Rectal smooth muscle tissue (tissue), 1 donor: ENCODE measurements around the gene STX8.
"Not testable (repeated sequence)": the region's sequence is repeated elsewhere in the genome, so short reads cannot be mapped to it uniquely, and the experiment has no call there.

Source experiments
- H3K27ac ChIP-seq: one replicate; pipeline ENCODE4 v1.7.0; 2013; ENCODE audit warnings: low read depth, low read length, inconsistent platforms
- H3K27me3 ChIP-seq: one replicate; pipeline ENCODE4 v1.7.0; 2013; ENCODE audit warnings: low read length; ENCODE audit not compliant: control insufficient read depth, insufficient read depth
- H3K36me3 ChIP-seq: one replicate; pipeline ENCODE4 v1.7.0; 2013; ENCODE audit warnings: low read length; ENCODE audit not compliant: control insufficient read depth, insufficient read depth
- H3K4me1 ChIP-seq: one replicate; pipeline ENCODE4 v1.7.0; 2013; ENCODE audit warnings: low read length; ENCODE audit not compliant: control insufficient read depth, insufficient read depth
- H3K4me3 ChIP-seq: one replicate; pipeline ENCODE4 v1.7.0; 2013; ENCODE audit warnings: low read length
- H3K9ac ChIP-seq: one replicate; pipeline ENCODE4 v1.7.0; 2013; ENCODE audit warnings: low read length

Gene STX8

DNA sequence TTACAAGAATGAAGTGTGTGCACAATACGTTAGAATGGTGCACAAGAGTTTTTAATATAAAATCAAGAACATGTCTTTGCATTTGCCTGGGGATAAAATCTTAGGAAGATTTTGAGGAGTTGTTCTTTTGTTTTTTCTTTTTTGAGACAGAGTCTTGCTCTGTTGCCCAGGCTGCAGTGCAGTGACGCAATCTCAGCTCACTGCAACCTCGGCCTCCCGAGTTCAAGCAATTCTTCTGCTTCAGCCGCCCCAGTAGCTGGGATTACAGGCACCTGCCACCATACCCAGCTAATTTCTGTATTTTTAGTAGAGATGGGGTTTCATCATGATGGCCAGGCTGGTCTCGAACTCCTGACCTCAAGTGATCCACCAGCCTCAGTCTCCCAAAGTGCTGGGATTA is 128.3 kb downstream of the STX8 start:
- not testable (repeated sequence) for H3K4me3 ChIP-seq, H3K27ac ChIP-seq, H3K9ac ChIP-seq

DNA sequence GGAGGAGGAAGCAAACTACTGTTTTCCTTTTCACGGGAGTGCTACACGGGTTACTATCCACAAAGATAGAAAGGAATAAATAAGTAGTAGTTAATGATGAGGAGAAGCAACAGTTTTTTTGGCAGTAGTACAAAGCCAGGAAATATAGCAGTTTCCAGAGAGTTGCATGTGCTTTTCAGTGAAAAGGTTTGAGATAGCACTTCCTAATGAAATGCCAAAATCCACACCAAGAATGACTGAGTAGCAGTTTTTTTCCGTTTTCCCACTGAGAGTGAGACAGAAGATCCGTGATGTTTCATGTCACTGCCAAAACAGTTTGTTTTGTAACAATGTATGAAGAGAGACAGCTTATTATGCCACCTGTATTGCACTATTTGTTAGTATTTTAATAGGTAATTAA is 129.1 kb downstream of the STX8 start:
- Histone ChIP-seq H3K4me3 (no peak overlapping the region), H3K36me3 (no peaks in the 10 kb centered on the region), H3K4me1 (no peaks in the 10 kb centered on the region)

More for the DNA sequence above, 128.3 kb downstream of the STX8 start:
- not testable (repeated sequence) for H3K4me1 ChIP-seq, H3K27me3 ChIP-seq, H3K36me3 ChIP-seq

DNA sequence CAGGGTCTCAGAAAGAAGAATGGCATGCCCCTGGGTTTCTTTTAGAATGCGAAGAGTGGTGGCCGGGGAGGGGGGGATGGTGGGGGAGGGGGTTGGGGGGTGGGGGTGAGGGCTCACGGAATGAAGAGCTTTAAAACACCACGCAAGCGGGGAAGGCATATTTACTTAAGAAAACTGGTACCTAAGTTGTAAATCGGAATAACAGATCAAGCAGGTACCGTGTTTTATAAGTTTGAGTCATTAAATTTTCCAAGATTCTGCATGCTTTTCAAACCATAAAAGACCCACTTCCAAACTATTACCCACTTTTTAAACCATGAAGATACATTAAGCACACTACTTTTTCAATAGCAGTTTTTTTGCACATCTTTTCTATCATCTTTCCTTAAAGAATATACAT is 130.2 kb downstream of the STX8 start:
- Histone ChIP-seq H3K27me3 (no peaks in the 10 kb centered on the region), H3K4me1 (no peaks in the 10 kb centered on the region), H3K36me3 (no peaks in the 10 kb centered on the region), H3K27ac (no peak overlapping the region), H3K4me3 (no peak overlapping the region), H3K9ac (no peak overlapping the region)

More for the DNA sequence above, 129.1 kb downstream of the STX8 start:
- Histone ChIP-seq H3K9ac (no peak overlapping the region), H3K27me3 (no peaks in the 10 kb centered on the region), H3K27ac (no peak overlapping the region)

DNA sequence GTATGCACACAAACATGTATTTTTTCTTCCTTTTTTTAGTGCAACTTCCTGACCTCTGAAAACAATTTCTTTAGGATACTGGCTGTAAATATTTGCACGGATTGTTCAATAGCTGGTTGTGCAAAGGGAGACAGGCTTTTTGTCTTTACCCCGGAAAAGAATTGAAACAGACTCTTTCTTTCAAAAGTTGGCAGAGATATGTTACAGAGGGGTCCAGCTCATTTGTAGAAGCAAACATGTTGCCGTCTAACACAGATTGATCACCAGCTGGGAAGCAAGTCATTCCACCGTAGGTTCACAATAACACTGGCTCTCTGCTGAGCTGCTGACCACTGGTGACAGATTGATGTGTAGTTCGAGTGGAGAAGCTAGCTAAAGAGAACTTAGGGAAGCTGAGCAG is 130.9 kb downstream of the STX8 start:
- H3K36me3 ChIP-seq, result no peaks in the 10 kb centered on the region
- no peak overlapping the region for H3K4me3 ChIP-seq
- no peak overlapping the region for H3K9ac ChIP-seq
- no peaks in the 10 kb centered on the region for H3K4me1 ChIP-seq
- no peak overlapping the region for H3K27ac ChIP-seq
- H3K27me3 ChIP-seq, result no peaks in the 10 kb centered on the region

DNA sequence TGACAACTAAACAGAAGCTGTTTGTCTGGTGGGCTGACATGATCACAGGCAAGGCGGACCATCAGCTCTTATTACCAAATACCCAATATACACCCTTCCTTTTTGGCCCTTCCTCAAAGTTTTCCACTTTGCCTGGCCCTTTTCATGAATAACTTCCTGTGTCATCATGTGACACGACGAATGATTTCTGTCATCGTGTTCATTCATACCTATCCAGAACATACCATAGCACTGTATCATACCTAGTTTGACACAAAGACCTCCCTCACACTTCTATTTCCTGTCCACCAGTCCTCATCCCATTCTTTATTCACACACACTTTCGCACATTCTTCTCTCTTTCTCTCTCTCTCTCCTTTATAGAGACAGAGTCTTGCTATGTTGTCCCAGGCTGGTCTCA is 131.8 kb downstream of the STX8 start:
- H3K27me3 ChIP-seq, result no peaks in the 10 kb centered on the region
- H3K9ac ChIP-seq, result no peak overlapping the region
- H3K4me1 ChIP-seq, result no peaks in the 10 kb centered on the region
- no peak overlapping the region for H3K27ac ChIP-seq
- no peak overlapping the region for H3K4me3 ChIP-seq
- no peaks in the 10 kb centered on the region for H3K36me3 ChIP-seq

DNA sequence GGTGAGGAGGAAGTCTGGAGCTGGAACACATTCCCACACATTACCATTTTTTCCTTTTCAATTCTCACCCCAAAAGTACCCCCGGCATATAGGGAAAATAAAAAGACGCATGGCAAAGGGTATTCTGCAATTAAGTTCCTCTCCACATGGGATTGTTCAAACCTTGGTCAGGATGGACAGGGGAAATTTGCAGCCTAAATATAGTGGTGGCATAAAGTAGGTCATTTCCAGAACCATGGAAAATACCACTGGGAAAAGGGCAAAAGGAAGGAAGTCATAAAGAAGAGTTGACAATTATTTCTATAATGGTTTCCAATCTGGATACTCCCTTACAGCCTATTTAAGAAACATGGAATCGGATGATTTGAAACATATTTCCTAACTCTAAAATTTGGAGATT is 135.8 kb downstream of the STX8 start:
- Histone ChIP-seq H3K27ac (no peak overlapping the region), H3K27me3 (no peaks in the 10 kb centered on the region), H3K4me3 (no peak overlapping the region), H3K36me3 (no peaks in the 10 kb centered on the region), H3K9ac (no peak overlapping the region), H3K4me1 (no peaks in the 10 kb centered on the region)

DNA sequence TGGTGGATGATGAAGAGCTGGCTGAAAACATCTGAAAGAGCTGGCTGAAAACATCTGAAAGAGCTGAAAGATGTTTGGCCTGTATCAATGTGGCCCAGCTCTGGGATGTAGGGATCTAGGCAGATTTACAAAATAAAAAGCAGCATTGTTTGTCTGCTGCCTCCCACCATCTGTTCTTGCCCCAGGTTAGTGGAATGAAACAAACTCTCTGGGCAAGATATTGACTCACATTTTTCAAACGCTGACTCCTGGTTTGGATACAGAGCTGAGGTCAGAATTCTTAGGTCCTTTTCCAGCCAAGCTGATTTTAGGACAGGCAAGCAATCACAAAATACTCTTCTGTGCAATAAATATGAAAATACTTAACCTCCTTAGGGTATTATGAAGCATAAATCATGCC is 139.0 kb downstream of the STX8 start:
- H3K36me3 ChIP-seq, result no peaks in the 10 kb centered on the region
- no peak overlapping the region for H3K27ac ChIP-seq
- H3K4me1 ChIP-seq, result no peaks in the 10 kb centered on the region
- H3K4me3 ChIP-seq, result no peak overlapping the region
- H3K9ac ChIP-seq, result no peak overlapping the region
- H3K27me3 ChIP-seq, result no peaks in the 10 kb centered on the region

DNA sequence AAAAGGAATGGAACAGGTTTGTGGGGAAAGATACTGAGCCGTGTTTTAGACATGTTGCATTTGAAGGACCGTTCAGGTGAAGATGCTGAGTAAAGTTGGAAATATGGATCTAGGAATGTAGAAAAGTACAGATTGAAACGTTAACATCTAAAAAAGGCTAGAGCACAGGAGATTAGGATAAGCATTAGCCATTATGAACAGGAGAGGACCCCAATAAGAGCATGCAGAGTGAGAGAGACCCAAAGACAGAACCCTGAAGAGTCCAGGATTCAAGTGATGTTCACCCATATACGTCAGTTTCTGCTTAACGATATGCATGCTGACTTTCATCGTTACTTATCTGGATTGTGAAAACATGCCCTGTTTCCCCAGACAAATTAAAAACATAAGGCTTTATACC is 140.5 kb downstream of the STX8 start:
- Histone ChIP-seq H3K4me3 (no peak overlapping the region), H3K27ac (no peak overlapping the region), H3K9ac (no peak overlapping the region), H3K4me1 (no peaks in the 10 kb centered on the region), H3K27me3 (no peaks in the 10 kb centered on the region), H3K36me3 (no peaks in the 10 kb centered on the region)

DNA sequence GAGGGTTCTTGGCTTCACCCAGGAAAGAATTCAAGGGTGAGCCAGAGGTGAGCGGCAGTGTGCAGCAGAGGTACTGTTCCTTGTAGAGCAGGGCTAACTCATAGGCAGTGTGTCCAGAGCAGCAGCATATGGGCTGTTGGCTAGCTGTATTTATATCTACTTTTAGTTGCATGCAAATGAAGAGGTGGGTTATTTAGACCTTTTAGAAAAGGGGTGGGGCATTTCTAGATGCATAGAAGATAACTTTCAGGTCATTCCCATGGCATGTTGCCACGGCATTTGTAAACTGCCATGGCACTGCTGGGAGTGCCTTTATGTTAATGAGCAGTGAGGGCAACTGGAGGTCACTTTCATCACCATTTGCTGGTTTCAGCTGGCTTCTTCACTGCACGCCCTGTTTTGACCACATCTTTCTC is 141.0 kb downstream of the STX8 start:
- H3K4me1 ChIP-seq, result no peaks in the 10 kb centered on the region
- H3K27me3 ChIP-seq, result no peaks in the 10 kb centered on the region
- no peak overlapping the region for H3K27ac ChIP-seq
- no peak overlapping the region for H3K4me3 ChIP-seq
- H3K9ac ChIP-seq, result no peak overlapping the region
- H3K36me3 ChIP-seq, result no peaks in the 10 kb centered on the region

DNA sequence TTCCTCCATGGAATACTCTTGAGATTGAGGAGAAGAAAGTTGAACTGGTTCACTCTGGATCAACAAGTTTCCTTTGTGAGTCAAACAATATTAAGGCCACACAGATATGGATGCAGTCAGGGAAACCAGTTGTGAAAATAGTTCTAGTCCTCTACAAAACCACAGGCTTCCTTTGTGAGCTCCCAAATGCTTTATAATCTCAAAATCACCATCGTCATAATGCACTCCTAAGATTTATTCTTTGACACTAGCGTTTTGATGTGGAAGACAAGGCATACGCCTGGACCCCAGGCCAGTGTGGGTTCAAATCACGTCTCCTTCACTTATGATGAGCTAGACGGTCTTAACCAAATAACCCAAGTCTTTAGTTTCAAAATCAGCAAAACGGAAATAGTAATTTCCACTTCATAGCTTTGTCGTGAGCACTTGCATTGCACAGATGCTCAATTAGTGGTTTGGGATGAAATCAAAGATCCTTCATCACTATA is 142.6 kb downstream of the STX8 start:
- Histone ChIP-seq H3K27ac (peak overlapping the region; percentile 28), H3K36me3 (no peaks in the 10 kb centered on the region), H3K9ac (no peak overlapping the region), H3K4me1 (no peaks in the 10 kb centered on the region), H3K27me3 (no peaks in the 10 kb centered on the region), H3K4me3 (no peak overlapping the region)

DNA sequence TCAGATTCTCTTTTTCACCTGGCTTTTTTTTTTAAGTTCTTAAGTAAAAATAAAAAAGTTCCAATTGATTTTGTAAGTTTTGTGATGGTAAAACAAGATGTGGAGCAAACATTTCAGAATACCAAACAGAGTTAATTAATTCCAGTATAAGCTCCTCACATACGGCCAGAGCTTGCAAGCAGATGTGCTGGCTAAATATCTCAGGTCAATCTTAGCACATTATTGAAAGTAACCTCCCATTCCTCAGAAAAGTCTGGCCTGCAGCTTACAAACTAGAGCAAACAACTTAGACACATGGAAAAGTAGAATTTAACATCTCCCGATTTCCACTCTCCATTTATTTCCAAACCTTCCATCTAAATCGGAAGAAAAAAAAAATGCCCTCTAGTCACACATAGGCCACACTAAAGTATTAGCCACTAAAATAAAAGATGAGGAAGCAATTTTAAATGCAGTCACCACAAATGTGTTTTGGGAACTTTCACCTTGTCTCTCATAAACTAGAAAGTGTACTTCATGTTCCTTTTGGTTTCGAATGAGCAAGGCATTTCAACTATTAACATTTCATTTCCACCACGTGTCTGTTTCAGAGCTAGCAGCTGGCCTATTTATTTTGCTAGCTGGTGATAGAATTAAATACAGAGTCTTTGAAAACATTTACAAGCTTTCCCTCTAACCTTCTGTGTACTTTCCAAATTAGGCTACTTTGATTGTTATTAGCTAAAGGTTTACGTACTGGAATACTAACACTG is 143.3 kb downstream of the STX8 start:
- Histone ChIP-seq H3K4me3 (no peak overlapping the region), H3K4me1 (no peaks in the 10 kb centered on the region), H3K27me3 (no peaks in the 10 kb centered on the region), H3K36me3 (no peaks in the 10 kb centered on the region), H3K27ac (peak overlapping the region; percentile 28), H3K9ac (no peak overlapping the region)

DNA sequence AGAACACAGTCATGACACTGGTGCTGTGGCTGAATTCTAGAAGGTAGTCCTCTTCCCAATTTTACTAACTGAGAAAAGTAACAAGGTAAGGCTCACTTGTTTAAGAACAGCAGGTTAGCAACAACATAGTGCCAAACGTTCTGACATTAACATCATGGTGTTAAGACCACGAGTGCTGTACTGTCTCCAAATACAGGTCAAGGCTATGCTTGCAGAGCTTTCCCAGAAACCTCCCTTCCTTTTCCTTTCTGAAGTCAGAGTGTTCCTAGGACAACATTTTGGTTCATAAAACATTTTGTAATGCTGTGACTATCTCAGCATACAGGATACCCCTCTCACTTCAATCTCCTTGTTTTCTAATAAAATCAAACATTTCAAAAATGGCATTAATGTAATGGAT is 144.0 kb downstream of the STX8 start:
- Histone ChIP-seq H3K4me3 (no peak overlapping the region), H3K9ac (no peak overlapping the region), H3K4me1 (no peaks in the 10 kb centered on the region), H3K27me3 (no peaks in the 10 kb centered on the region), H3K36me3 (no peaks in the 10 kb centered on the region), H3K27ac (no peak overlapping the region)
